HepG2 (cell line): ENCODE results near the gene ABHD12.

Experiments used
- DPF2 ChIP-seq: sonication (generic); formaldehyde crosslinking; IDR thresholded peaks from 2 replicates; pipeline ENCODE4 v1.4.0; 2020; ENCODE audit warnings: mild to moderate bottlenecking, low read depth, missing genetic modification reagents, borderline replicate concordance
- ETV6 ChIP-seq: sonication (generic); formaldehyde crosslinking; conservative IDR thresholded peaks from 2 replicates; pipeline ENCODE4 v1.4.0; 2020; ENCODE audit warnings: missing genetic modification reagents
- JUN ChIP-seq: sonication (generic); formaldehyde crosslinking; IDR thresholded peaks from 2 replicates; pipeline ENCODE4 v1.4.0; 2020; ENCODE audit warnings: mild to moderate bottlenecking, missing genetic modification reagents
- RAD51 ChIP-seq: fragments of 450-650 bp; IDR thresholded peaks from 2 replicates; pipeline ENCODE4 v1.6.1; 2016; ENCODE audit warnings: borderline replicate concordance
- SRSF1 ChIP-seq: fragments of 200-400 bp; formaldehyde crosslinking; optimal IDR thresholded peaks from 2 replicates; pipeline ENCODE3; 2017; ENCODE audit warnings: mild to moderate bottlenecking, low read depth, low read length, moderate library complexity
- ZKSCAN8 ChIP-seq: IDR thresholded peaks from 2 replicates; pipeline ENCODE4 v1.6.1; 2016; ENCODE audit warnings: borderline replicate concordance, missing genetic modification reagents, missing compliant biosample characterization
- ZNF530 ChIP-seq: sonication (generic); formaldehyde crosslinking; IDR thresholded peaks from 2 replicates; pipeline ENCODE4 v1.5.0; 2020; ENCODE audit warnings: low read depth, mild to moderate bottlenecking, missing genetic modification reagents
- TF ChIP-seq, protein P1 (sequence below): sonication (generic); formaldehyde crosslinking; IDR thresholded peaks from 2 replicates; pipeline ENCODE4 v1.5.0; 2020; ENCODE audit warnings: mild to moderate bottlenecking, missing genetic modification reagents, moderate library complexity
- TF ChIP-seq, protein P2 (sequence below): sonication (generic); formaldehyde crosslinking; IDR thresholded peaks from 2 replicates; pipeline ENCODE4 v1.4.0; 2020; ENCODE audit warnings: missing genetic modification reagents
- TF ChIP-seq, protein P3 (sequence below): sonication (generic); formaldehyde crosslinking; IDR thresholded peaks from 2 replicates; pipeline ENCODE4 v1.4.0; 2020; ENCODE audit warnings: missing genetic modification reagents
- TF ChIP-seq, protein P4 (sequence below), 2 experiments: sonication (generic) in 1 of 2; formaldehyde crosslinking in 1 of 2; IDR thresholded peaks; 2 replicates each; pipeline versions ENCODE4 v1.4.0 to v1.6.1; 2018 to 2020; ENCODE audit warnings: missing genetic modification reagents in 2 of 2, borderline replicate concordance in 1 of 2, low read depth in 1 of 2, mild to moderate bottlenecking in 1 of 2, missing biosample characterization in 1 of 2
- TF ChIP-seq, protein P5 (sequence below): sonication (generic); formaldehyde crosslinking; IDR thresholded peaks from 2 replicates; pipeline ENCODE4 v1.8.1; 2023; ENCODE audit warnings: mild to moderate bottlenecking, moderate library complexity, missing genetic modification reagents

DNA sequence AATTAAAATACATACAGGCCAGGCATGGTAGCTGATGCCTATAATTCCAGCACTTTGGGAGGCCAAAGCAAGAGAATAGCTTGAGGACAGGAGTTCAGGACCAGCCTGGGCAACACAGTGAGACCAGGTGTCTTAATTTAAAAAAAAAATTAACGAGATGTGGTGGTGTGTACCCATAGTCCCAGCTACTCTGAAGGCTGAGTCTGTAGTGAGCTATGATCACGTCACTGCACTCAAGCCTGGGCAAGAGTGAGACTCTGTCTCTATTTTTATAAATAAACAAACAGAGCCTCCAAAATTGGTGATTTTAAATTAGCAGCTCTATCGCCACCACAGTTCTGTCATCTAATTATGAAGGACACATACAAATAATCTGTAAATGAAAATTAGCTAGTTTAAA lies 37.9 kb downstream of the ABHD12 start:
- TF ChIP-seq, protein P1, sequence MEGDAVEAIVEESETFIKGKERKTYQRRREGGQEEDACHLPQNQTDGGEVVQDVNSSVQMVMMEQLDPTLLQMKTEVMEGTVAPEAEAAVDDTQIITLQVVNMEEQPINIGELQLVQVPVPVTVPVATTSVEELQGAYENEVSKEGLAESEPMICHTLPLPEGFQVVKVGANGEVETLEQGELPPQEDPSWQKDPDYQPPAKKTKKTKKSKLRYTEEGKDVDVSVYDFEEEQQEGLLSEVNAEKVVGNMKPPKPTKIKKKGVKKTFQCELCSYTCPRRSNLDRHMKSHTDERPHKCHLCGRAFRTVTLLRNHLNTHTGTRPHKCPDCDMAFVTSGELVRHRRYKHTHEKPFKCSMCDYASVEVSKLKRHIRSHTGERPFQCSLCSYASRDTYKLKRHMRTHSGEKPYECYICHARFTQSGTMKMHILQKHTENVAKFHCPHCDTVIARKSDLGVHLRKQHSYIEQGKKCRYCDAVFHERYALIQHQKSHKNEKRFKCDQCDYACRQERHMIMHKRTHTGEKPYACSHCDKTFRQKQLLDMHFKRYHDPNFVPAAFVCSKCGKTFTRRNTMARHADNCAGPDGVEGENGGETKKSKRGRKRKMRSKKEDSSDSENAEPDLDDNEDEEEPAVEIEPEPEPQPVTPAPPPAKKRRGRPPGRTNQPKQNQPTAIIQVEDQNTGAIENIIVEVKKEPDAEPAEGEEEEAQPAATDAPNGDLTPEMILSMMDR (CRISPR knock-in tag), result no peak
- TF ChIP-seq JUN (CRISPR knock-in tag) (no peak), ETV6 (CRISPR knock-in tag) (no peak), DPF2 (CRISPR knock-in tag) (no peak), RAD51 (no peak), ZNF530 (no peak), ZKSCAN8 (no peak), SRSF1 (no peak)
- TF ChIP-seq, protein P2, sequence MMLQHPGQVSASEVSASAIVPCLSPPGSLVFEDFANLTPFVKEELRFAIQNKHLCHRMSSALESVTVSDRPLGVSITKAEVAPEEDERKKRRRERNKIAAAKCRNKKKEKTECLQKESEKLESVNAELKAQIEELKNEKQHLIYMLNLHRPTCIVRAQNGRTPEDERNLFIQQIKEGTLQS (CRISPR knock-in tag), result no peak
- TF ChIP-seq, protein P3, sequence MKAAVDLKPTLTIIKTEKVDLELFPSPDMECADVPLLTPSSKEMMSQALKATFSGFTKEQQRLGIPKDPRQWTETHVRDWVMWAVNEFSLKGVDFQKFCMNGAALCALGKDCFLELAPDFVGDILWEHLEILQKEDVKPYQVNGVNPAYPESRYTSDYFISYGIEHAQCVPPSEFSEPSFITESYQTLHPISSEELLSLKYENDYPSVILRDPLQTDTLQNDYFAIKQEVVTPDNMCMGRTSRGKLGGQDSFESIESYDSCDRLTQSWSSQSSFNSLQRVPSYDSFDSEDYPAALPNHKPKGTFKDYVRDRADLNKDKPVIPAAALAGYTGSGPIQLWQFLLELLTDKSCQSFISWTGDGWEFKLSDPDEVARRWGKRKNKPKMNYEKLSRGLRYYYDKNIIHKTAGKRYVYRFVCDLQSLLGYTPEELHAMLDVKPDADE (CRISPR knock-in tag), result no peak
- TF ChIP-seq, protein P4, sequence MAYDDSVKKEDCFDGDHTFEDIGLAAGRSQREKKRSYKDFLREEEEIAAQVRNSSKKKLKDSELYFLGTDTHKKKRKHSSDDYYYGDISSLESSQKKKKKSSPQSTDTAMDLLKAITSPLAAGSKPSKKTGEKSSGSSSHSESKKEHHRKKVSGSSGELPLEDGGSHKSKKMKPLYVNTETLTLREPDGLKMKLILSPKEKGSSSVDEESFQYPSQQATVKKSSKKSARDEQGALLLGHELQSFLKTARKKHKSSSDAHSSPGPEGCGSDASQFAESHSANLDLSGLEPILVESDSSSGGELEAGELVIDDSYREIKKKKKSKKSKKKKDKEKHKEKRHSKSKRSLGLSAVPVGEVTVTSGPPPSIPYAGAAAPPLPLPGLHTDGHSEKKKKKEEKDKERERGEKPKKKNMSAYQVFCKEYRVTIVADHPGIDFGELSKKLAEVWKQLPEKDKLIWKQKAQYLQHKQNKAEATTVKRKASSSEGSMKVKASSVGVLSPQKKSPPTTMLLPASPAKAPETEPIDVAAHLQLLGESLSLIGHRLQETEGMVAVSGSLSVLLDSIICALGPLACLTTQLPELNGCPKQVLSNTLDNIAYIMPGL (CRISPR knock-in tag; IDR thresholded peaks at IDR 0.05; ENCODE audit: borderline replicate concordance in 1 of 2, low read depth in 1 of 2), result no peak
- TF ChIP-seq, protein P5, sequence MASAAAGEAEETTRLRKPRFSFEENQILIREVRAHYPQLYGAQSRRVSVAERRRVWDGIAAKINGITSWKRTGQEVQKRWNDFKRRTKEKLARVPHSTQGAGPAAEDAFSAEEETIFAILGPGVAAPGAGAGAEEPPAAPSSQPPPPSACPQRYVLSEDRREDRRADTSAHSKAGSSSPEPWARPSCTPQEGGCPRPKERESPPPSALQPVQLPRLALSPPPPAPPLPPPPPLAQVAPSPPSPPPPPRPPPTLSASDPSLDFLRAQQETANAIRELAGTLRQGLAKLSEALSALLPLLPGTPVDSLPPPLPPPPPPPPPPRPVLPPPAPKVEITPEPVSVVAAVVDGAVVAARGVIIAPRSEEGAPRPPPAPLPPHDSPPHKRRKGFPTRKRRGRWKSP (CRISPR knock-in tag), result no peak
